Ovary (tissue), 3 donors: ENCODE results near the gene ZDHHC1.
A peak's percentile ranks its signal among the peaks of the same experiment; 100 is the strongest.

ENCODE experiments used
- CTCF ChIP-seq, 3 donors: fragments of 450-650 bp in 2 of 3; fragments of 200-600 bp in 1 of 3; IDR thresholded peaks; one replicate each; pipeline versions ENCODE4 v1.5.1 to v1.8.0; 2016 to 2022; ENCODE audit warnings: antibody characterized with exemption in 3 of 3, mild to moderate bottlenecking in 1 of 3
- EP300 ChIP-seq: sonication (generic); formaldehyde crosslinking; IDR thresholded peaks from one replicate; pipeline ENCODE4 v1.6.1; 2017; ENCODE audit warnings: antibody characterized with exemption
- donor health status: DM: no; HTN: no; CAD: no.

- TF ChIP-seq EP300 (no peak), CTCF (IDR thresholded peaks at IDR 0.05) (peak in 1 of 3 donors; percentile 25)
Measured at GRCh38 chr16:67430977-67431774, 14.9 kb upstream of the ZDHHC1 start, which contains the start of gene HSD11B2.
